Epidermal melanocyte (primary cell): ENCODE data around the gene DMAC2L.
A peak's percentile ranks its signal among the peaks of the same experiment; 100 is the strongest.
"Not testable (repeated sequence)": the region's sequence is repeated elsewhere in the genome, so short reads cannot be mapped to it uniquely, and the experiment has no call there.

ENCODE experiments used
- DNase-seq: peaks from one replicate; pipeline ENCODE4 v3.0.0; 2011; ENCODE audit warnings: low spot score; ENCODE audit not compliant: insufficient read length

Gene DMAC2L, protein sequence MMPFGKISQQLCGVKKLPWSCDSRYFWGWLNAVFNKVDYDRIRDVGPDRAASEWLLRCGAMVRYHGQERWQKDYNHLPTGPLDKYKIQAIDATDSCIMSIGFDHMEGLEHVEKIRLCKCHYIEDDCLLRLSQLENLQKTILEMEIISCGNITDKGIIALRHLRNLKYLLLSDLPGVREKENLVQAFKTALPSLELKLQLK

DNA sequence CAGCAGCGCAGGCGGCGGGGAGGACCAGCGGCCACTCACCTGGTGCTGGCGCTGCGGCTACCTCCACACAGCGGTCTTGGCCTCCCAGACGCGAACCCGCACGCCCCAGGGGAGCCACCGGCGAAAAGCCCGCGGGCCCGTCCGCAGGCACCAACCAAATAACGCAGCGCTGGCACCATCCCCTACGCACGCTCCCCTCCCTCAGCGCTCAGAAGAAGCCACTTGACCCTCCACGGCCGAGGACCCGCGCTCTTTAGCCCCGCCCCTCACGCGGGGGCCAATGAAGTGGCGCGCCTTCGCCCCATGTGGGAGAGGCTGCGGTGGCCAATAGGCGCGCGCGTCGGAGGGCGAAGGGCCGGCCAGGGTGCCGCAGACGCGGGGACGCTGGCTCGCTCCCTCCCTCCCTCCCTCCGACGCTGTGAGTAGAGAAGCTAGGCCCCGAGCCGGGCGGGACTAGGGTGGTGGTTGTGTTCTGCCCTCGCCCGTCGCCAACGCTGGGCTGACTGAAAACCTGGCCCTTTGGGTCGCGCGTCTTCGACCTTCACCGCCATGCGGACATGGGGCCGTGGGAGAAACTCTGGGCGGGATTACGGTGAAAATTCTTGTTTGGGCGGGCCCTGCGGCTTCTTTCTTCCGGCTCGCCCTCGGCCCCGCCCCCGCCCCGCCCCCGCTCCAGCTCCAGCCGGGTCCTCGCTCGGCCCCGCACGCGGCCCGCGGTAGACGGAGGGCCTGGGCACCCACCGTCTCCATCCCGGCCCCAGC, at the start of gene DMAC2L, which contains the start of gene L2HGDH:
Gene DMAC2L (plus strand): TSS at position 353 of the 762 bp plus-strand sequence. CDS start 9,164 bp downstream, outside the sequence.
Gene L2HGDH (minus strand): TSS at position 258 of the 762 bp plus-strand sequence. CDS start 79 bp downstream, at position 179.
- peak; percentile 93 for DNase-seq

DNA sequence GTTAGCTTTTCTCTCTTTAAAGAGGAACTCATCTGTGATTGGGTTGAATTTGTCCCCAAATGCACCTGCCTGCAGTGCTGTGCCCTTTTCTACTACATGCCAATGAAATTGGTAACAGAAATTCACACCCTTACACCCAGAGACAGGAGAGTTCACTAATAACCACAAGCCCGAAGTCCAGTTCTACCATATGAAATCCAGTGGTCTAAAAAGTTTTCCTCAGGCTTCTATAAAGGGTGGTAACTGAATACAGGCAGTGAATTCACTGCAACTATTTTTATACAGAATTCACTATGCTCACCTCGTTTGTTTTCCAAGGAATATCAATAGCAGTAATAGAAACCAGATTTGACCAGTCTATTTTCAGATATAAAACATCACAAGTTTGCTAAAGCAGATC, 49.3 kb upstream of the DMAC2L start:
- no peak for DNase-seq

DNA sequence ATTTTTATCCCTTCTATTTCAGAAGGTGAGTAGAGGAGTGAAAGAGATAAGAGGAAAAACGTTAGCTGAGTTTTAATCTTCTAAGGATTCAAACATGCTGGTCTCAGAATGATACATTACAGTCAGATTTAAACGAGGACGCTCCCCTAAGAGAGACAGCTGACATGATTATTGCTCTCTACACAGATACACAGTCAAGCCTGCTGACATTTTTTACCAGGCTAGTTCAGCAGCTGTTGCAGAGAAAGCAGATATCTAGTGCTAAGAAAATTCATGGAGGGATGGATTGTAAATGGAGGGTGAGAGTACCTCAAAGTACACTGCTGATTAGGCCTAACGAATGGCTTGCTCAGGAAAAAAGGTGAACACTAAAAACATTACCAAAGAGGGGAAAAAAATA, 48.8 kb upstream of the DMAC2L start:
- no peak for DNase-seq

DNA sequence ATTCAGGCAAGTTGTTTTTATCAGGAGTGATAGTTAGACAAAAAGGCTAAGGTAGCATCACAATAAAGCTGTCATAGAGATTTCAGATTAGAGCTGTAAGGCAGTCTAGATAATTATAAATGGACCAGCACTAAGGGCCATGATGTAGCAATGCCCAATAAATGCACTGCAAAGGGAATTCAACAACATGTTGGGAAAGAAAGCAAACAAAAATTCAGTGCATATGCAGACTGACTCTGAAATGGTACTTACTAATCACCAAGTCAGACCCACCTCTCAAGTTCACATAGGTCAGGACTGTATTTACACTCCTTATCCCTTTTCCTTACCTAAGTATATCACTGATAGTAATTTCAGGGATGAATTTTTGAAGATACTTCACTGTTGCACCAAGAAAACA, 47.1 kb upstream of the DMAC2L start:
- no peak for DNase-seq

DNA sequence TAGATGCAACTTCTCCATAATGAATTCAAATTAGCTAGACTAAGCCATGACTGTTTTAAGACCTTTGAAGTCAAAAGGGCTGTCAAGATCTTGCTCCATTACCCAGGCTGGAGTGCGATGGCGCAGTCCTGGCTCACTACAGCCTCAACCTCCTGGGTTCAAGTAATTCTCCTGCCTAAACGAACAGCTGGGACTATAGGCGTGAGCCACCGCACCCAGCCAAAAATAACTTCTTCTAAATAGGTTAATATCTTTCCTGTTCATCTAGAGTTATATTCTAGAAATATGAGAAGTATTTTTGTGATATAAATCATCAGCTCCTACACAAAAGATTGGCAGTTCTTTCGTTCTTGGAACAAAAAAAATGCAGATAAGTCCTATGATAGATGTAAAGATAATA, 41.2 kb upstream of the DMAC2L start:
- no peak for DNase-seq

DNA sequence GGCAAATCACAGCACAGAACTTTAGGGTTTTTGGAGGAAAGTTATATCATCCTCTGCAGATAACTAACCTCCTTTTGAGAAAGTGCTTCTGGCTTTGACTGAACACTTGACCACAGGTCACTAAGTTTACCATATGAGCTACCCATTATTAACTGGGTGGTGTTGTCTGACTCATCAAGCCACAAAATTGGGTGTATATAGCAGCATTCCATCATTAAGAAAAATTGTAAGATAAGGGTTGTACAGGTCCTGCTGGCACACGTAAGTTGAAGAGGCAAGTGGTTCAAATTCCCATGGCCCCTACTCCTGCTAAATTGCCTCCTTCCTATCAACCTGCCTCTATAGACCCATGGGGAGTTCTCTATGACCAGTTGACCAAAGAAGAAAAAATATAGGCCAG, 39.6 kb upstream of the DMAC2L start:
- no peak for DNase-seq

DNA sequence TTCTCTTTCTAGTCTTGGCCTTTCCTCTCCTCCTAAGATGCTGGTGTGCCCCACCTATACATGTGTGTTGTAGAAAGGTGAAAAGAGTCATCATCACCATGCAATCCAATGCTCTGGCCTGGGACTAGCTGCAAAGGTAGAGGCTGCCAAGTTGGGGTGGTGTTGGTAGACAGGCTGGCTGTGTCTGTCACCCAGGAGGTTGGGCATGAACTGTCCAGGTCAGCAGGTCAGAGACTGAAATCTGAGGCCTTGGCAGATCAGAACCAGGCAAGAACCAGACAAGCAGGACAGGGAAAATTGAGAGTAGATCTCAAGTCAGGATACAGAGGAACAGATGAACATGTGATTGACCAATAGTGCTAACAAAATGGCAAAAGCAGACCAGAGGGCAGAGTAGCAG, 26.3 kb upstream of the DMAC2L start:
- no peak for DNase-seq

DNA sequence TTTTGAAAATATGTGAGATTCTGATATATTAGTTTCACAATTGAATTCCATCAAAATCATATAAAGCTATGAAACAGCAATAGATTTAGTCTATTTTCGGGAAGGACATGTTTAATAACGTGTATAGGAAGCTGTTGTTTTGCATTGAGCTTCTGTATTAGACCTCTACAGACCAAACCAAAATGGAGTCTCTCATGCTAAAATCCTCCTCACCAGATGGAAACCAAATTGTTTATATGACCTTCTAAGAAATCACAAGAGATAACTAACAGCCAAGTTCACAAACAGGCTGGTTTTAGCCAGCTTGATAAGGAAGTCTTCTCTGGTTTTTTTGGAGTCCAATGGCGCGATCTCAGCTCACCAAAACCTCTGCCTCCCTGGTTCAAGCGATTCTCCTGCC, 24.0 kb upstream of the DMAC2L start:
- DNase-seq, result no peak

DNA sequence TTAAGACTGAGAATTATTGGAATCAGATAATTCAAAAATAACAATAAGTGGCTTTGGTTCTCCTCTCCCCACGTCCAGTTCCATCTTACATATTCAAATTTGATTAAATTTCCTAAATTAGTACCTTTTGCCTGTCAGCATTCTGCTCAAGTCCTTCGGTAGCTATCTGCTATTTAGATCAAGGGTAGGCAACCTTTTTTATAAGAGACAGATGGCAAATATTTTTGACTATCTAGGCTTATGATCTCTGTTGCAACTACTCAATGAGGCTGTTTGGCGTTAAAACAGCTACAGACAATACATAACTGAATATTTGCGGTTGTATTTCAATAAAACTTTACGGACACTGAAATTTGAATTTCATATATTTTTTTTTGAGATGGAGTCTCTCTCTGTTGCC, 21.8 kb upstream of the DMAC2L start:
- no peak for DNase-seq

DNA sequence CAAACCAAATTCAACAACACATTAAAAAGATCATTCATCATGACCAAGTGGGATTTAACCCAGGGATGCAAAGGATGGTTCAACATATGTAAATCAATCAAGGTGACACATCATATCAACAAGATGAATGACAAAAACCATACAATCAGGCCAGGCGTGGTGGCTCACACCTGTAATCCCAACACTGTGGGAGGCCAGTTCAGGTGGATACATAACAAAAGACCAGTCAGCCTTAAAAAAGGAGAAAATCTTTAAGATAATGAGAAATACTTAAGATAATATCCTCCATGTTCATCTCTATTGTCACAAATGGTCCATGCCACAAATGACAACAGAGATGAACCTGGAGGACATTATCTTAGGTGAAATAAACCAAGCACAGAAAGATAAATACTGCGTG, 12.5 kb upstream of the DMAC2L start:
- no peak for DNase-seq

DNA sequence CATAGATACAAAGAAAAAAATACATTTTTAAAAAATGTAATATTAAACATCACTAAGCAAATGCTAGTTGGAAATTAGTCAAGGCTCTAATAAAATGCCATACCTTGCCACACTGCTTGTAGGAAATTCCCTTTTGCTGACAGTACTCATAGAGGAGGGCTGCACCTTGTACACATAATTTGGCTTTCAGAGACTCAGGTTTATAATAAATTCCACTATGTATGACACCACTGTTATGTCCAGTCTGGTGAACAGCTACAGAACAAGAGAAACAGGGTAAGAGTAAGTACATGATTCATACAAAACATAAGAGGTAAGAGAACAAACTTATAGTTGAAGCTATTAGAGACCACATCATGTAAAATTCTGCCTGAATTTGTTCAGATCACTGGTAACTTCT, 10.2 kb upstream of the DMAC2L start:
- no peak for DNase-seq

DNA sequence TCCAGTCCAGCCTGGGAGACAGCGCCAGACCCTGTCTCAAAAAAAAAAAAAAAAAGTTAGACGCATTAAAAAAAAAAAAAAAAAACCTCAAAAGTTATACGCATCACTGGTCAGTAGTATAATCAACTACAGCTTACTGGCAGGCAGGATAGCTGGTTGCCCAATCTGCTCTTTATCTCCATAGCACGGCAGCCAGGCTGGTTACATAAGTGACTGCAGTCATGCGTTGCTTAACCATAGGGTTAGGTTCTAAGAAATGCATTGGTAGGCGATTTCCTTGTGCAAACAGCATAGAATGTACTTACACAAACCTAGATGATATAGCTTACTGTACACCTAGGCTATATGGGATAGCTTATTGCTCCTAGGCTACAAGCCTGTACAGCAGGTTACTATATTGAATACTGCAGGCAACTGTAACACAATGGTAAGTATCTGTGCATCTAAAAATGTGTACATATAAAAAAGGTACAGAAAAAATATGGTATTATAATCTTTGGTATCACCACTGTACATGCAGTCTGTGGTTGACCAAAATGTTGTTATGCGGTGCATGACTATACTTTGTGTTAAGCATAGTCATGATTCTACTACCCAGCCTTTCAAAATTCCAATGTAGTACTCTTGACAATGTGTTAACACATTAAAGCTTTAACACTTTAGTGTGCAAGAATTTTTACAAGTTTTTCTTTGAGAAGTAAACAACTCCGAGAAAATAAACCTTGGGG, 8.2 kb upstream of the DMAC2L start:
- no peak for DNase-seq

DNA sequence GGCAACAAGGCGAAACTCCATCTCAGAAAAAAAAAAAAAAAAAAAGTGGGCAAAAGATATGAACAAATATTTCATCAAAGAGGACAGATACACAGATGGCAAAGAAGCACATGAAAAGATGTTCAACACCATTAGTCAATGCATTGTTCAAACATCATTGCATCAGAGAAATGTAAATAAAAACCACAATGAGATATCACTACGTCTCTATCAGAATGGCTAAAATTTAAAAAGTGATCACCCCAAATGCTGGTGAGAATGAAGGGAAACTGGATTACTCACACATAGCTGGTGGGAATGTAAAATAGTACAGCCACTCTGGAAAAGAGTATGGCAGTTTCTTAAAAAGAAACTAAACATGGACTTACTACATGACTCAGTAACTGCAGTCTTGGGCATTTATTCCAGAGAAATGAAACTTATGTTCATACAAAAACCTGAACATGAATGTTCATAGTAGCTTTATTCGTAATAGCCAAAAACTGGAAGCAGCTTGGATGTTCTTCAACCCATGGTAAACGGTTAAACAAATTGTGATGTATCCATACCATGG, 3.7 kb upstream of the DMAC2L start:
- no peak for DNase-seq

DNA sequence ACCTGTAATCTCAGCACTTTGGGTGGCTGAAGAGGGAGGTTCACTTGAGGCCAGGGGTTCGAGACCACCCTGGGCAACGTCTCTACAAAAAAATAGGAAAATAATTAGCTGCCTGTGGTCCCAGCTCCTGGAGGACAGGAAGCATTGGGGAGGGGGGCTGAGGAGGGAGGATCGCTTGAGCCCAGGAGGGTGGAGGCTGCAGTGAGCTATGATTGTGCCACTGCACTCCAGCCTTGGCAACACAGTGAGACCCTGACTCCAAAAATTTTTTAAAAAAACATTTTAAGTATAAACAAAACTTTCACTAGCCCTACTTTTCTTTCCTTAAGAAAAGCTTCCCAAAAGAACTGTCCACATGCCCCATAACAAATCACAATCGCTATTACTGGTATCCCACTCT, 1.7 kb upstream of the DMAC2L start:
- no peak for DNase-seq

DNA sequence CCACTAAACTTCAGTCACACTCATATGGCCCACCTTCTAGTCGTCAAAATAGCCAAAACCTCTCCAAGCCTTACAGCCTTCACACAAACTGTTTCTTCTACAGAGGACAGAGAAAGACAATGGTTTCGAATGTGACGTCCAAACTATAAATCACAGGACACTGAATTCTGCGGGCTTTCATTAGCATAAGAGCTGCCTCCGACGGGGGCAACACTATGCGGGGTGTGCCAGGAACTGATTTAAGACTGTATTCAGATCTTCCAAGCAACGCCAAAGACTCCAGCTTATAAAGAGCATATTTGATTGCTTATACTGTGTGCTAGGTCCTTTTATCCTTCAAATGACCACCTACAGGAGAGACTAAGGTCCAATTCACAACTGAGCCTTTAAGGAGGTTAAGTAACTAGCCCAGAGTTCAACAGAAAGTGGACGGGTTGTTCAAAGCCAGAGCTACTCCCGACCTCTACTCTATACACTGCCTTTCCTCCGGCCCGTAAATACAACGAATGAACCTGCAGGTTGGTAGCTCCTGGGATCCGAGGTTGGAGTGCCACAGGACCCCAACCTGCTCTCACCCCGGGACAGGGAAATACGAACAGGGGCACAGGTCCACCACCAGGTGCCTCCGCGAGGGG, 670 bp upstream of the DMAC2L start:
- peak; percentile 21 for DNase-seq

DNA sequence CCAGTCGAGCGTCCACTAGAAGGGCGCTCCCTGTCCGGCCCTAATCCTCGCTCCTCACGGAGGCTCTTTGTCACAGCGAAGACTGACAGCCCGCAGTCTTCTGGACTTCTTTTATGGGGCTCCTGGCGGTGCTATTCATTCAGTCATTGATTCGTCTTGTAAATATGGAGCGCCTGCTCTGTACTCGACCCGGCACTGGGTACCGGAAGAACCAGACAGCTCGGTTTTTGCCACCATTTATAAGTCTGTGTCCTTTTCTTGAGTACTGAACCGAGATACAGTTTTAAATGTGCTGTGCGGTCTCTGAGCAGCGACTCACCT, 570 bp downstream of the DMAC2L start:
- DNase-seq, result no peak

DNA sequence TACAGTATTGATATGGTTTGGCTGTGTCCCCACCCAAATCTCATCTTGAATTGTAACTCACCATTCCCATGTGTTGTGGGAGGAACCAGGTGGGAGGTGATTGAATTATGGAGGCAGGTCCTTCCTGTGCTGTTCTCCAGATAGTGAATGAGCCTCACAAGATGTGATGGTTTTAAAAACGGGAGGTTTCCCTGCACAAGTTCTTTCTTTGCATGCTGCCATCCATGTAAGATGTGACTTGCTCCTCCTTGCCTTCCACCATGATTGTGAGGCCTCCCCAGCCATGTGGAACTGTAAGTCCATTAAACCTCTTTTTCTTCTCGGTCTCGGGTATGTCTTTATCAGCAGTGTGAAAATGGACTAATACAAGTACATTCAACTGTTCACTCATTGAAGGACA, 2.0 kb downstream of the DMAC2L start:
- not testable (repeated sequence) for DNase-seq

DNA sequence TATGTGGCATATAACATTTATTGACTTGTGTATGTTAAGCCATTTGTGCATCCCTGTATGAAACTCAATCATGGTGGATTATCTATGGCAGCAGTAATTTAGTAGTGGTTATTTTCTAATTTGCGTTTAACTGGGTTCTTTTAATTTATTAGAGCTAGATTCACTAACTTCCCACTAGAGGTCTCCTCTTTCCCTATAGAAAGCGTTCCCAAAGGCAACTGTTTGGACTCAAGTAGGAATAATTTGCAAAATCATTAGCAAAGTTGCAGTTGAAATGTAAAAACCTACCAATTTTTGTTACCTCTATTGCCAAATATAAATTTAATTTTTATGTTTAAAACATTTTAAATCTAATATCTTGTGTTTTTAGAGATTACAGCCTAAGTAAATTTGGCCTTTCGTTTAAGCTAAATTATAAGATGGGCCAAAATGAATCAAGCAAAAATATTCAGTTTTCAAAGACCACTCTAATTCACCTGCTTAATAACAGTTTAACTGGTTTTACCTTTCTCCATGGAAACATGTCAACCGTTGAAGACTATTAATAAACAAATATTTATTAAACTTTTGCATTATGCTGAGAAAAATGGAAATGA, 6.0 kb downstream of the DMAC2L start:
- peak; percentile 22 for DNase-seq

DNA sequence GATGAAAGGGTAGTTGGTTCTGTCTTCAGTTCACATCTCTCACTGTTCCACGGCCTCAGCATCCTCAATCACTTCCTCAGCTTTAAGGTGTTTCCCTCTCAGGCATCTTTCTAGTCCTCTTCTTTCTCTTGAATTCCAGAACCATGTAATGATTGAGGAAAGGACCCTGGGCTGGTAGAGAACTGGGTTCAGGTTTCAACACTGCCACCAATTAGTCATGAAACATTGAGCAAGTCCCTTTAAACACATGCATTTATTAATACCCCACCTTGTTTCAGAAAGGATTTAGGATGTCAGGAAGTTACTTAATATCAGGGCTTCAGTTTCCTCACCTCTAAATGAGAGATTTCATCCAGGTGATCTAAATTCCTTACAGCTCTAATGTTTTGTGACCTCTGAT, 7.2 kb downstream of the DMAC2L start:
- DNase-seq, result no peak

DNA sequence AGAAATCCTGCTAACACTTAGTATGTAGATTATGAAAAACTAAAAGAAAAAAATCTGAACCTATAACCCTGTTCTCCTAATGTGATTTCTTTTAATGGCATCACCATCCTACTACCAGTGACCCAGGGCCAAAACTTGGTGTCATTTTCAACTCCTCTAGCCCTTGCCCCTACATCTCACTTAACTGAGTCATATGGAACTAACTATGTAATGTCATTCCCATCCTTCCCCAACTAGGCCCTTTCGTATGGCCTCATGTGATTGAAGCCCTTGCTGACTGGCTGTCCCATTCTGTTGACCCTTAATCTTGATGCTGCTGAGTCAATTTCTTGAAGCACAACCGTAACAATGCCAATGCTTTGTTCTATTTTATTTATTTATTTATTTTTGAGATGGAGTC, 7.6 kb downstream of the DMAC2L start:
- DNase-seq, result no peak

DNA sequence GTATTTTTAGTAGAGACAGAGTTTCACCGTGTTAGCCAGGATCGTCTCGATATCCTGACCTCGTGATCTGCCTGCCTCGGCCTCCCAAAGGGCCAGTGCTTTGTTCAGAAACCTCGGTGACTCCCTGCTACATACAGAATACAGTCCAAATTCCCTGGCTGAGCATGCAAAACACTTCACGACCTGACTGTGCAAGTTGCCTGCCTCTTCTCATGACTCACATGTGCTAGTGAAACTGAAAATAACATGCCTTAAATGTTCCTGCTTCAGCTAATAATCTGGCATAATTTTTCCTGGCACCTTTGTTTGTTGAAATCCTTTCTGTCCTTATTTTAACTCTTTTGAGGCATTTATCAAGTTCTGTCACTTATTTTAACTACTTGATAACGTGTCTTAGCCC, 8.2 kb downstream of the DMAC2L start:
- DNase-seq, result no peak
